Hematopoietic multipotent progenitor cell treated with erythropoietin and hydrocortisone succinate and interleukin-3 and kit ligand, for 4 days (in vitro differentiated cells): Measurements from ENCODE around the gene MARCHF7.
"Not testable (repeated sequence)": the region's sequence is repeated elsewhere in the genome, so short reads cannot be mapped to it uniquely, and the experiment has no call there.

Source experiments
- DNase-seq: peaks from one replicate; pipeline ENCODE4 v3.0.0-alpha.2; 2015

Gene MARCHF7

DNA sequence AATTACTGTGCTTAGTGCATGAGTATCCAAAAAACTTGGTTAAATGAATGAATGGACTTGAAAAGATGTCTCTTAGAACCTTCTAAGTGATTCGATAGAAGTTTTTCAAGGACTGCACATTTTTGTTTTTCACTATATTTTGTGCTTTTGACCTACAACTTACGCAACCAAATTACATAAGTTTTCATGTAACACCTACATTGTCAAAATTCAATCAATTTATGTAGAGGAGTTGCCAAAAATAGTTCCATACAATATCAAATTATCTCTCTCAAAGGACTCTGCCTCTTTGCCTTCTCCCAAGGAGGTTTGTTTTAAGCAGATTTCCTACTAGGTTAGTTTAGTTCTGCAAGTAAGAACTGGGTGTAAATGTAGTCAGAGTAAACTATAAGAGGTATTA lies 10.3 kb downstream of the MARCHF7 start:
- DNase-seq: no peak

DNA sequence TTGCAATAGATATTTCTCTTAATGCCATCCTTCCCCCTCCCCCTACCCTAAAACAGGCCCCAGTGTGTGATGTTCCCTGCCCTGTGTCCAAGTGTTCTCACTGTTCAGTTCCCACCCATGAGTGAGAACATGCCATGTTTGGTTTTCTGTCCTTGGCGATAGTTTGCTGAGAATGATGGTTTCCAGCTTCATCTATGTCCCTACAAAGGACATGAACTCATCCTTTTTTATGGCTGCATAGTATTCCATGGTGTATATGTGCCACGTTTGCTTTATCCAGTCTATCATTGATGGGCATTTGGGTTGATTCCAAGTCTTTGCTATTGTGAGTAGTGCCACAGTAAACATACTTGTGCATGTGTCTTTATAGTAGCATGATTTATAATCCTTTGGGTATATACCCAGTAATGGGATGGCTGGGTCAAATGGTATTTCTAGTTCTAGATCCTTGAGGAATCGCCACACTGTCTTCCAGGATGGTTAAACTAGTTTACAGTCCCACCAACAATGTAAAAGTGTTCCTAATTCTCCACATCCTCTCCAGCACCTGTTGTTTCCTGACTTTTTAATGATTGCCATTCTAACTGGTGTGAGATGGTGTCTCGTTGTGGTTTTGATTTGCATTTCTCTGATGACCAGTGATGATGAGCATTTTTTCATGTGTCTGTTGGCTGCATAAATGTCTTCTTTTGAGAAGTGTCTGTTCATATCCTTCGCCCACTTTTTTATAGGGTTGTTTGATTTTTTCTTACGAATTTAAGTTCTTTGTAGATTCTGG lies 12.7 kb downstream of the MARCHF7 start:
- DNase-seq: not testable (repeated sequence)

DNA sequence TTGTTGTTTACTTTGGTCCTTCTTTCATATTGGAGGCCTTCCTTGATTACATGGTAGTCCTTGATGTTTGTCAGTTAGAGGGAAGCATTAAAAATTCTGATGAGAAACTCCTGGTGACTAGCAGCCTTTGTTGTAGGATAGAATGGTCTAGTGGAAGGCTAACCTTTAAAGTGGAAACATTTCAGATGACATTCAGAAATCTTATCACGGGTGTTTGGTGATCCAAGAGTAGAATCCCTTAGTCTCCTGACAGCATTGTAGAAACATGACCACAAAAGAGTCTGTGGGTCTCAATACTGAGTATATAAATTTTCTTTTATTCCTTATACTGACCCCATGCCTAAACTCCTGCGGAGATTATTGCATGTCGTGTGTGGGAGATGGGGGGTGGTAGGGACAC lies 13.4 kb downstream of the MARCHF7 start:
- DNase-seq: no peak

- peak; percentile 19 for DNase-seq
Measured at GRCh38 chr2:159728629-159729028, 16.3 kb downstream of the MARCHF7 start.

GRCh38 chr2:159735648-159736047 lies 23.3 kb downstream of the MARCHF7 start:
- DNase-seq: no peak

- DNase-seq: no peak
Measured at GRCh38 chr2:159736048-159736447, 23.7 kb downstream of the MARCHF7 start.

DNA sequence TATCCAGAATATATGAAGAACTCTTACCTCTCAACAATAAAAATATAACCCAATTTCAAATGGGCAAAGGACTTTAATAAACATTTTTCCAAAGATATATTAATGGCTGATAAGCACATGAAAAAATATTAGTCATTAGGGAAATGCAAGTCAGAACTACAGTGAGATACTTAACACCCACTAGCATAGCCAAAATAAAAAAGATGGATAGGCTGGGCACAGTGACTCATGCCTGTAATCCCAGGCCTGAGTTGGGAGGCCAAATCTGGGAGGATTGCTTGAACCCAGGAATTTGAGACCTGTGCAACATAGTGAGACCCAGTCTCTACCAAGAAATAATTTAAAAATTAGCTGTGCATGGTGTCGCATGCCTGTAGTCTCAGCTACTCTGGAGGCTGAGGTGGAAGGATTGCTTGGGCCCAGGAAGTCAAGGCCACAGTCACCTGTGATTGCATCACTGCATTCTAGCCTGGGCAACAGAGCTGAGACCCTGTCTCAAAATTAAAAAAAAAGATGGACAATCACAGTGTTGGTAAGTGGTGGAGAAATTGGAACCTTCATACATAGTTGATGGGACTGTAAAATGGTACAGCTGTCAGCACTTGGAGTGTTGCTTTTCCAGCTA lies 25.1 kb downstream of the MARCHF7 start:
- DNase-seq: no peak

- no peak for DNase-seq
Measured at GRCh38 chr2:159737917-159738296, 25.6 kb downstream of the MARCHF7 start.

GRCh38 chr2:159738509-159739390 lies 26.4 kb downstream of the MARCHF7 start:
- peak; percentile 51 for DNase-seq

- DNase-seq: no peak
Measured at GRCh38 chr2:159742846-159743245, 30.5 kb downstream of the MARCHF7 start.

DNA sequence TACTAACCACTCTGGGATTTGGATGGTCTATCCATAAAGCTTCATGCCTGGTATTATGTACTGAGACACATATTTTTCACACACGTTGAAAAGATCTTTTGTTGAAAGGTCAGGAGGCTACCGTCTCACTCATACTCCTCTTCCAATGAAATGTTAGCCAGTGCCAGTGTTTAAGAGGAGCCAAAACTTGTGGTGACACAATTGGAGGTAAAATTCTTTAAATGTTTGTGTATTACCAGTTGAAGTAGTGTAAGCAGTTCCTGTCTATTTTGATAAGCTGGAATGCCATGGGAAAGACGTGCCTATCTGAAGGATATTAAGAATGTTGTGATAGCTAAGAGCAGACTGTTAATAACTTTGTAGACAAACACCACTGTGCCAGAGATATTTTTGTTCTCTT lies 32.1 kb downstream of the MARCHF7 start:
- DNase-seq: no peak

- not testable (repeated sequence) for DNase-seq
Measured at GRCh38 chr2:159745237-159745636, 32.9 kb downstream of the MARCHF7 start.

DNA sequence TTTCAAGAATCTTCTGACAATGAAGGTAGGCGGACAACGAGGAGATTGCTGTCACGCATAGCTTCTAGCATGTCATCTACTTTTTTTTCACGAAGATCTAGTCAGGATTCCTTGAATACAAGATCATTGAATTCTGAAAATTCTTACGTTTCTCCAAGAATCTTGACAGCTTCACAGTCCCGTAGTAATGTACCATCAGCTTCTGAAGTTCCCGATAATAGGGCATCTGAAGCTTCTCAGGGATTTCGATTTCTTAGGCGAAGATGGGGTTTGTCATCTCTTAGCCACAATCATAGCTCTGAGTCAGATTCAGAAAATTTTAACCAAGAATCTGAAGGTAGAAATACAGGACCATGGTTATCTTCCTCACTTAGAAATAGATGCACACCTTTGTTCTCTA lies 35.8 kb downstream of the MARCHF7 start:
- no peak for DNase-seq

GRCh38 chr2:159750873-159751272 lies 38.6 kb downstream of the MARCHF7 start:
- DNase-seq: no peak

DNA sequence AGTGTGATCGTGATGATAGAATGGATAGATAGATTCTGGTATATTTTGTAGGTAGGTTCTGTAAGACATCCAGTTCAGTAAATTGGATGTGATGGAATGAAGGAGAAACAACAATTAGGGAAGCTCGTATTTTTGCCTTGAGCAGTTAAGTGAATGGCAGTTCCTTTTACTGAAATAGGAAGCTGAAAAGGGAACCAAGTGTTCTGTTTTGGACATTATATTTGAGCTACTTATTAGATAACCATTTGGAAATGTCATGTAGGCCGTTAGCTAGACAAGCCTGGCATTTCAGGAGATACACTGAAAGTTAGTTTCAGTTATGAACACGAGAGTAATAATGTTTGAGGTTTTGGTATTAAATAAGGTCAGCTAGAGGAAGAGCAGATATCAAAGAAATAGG lies 41.5 kb downstream of the MARCHF7 start:
- peak; percentile 74 for DNase-seq

DNA sequence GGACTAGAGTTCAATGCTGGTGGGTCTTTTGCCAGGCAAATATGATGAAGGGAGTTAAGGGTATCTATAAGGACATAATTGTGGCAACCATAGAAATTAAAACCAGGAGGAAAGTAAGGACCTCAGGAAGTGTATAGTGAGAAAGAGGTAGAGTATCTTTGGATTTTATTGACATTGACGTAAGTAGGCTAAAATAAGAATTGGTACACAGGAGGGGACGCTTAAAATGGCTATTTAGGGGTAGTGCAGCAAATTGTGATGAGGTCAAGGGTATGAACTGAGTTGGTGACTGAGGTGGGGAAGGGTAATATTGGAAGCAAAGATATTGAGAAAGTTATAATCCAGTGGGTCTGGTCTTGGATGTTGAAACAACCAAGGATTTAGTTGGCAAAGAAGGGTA lies 42.7 kb downstream of the MARCHF7 start:
- no peak for DNase-seq

- peak; percentile 36 for DNase-seq
Measured at GRCh38 chr2:159755788-159756187, 43.5 kb downstream of the MARCHF7 start.

- no peak for DNase-seq
Measured at GRCh38 chr2:159758239-159758638, 45.9 kb downstream of the MARCHF7 start.

- no peak for DNase-seq
Measured at GRCh38 chr2:159758686-159759085, 46.4 kb downstream of the MARCHF7 start.

- DNase-seq: no peak
Measured at GRCh38 chr2:159759577-159759976, 47.3 kb downstream of the MARCHF7 start.

DNA sequence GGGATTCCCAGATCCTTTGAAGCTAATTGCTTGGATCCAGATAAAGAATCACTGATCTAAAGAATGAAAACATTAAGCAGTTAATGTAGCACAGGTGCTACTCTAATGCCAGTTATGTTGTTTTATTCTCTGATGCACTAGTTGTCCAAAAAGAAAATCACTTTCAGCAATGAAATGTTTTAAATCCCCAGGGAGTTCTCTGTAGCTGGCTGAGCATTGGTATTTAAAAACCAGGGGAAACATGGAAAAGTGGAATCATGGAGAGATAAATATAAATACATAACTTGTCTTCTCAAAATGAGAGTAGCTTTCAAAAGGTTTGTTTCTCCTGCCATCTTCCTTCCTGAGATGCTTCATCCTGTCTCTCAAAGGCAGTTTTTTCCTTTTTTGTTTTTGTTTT lies 48.0 kb downstream of the MARCHF7 start:
- DNase-seq: no peak

GRCh38 chr2:159762075-159762474 lies 49.8 kb downstream of the MARCHF7 start:
- DNase-seq: no peak
